NB4 (cell line): Measurements from ENCODE around the gene GLT8D2.

Experiments used
- MYC ChIP-seq: IDR thresholded peaks from 2 replicates; pipeline ENCODE4 v1.6.1; 2011; ENCODE audit warnings: low read depth, low read length
- POLR2A ChIP-seq: IDR thresholded peaks from 2 replicates; pipeline ENCODE4 v1.6.1; 2011; ENCODE audit warnings: mild to moderate bottlenecking; ENCODE audit not compliant: insufficient read length; ENCODE audit errors: extremely low read depth
- TF ChIP-seq, protein P1 (sequence below): IDR thresholded peaks from one replicate; pipeline ENCODE4 v1.5.1; 2012; ENCODE audit warnings: low read depth, low read length
- TF ChIP-seq, protein P2 (sequence below): IDR thresholded peaks from 2 replicates; pipeline ENCODE4 v1.6.1; 2011; ENCODE audit warnings: low read depth, low read length

DNA sequence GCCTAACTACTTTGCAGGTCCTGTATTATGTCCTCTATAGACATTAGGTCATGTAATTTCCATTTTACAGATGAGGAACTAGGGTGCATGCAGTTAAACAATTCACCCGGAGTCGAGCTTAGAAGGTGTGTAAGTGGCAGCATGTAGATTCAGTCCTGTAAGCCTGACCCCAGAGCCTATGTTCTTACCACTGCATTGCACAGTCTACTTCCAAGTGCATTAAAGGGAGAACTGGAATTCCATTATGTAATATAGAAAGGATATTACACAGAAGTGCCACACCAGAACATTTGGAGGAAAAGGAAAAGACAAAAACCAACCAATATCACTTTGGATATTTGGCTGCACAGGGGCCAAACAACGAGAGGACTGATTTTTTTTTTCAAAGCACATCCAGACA lies 1.2 kb downstream of the GLT8D2 start:
- TF ChIP-seq, protein P1, sequence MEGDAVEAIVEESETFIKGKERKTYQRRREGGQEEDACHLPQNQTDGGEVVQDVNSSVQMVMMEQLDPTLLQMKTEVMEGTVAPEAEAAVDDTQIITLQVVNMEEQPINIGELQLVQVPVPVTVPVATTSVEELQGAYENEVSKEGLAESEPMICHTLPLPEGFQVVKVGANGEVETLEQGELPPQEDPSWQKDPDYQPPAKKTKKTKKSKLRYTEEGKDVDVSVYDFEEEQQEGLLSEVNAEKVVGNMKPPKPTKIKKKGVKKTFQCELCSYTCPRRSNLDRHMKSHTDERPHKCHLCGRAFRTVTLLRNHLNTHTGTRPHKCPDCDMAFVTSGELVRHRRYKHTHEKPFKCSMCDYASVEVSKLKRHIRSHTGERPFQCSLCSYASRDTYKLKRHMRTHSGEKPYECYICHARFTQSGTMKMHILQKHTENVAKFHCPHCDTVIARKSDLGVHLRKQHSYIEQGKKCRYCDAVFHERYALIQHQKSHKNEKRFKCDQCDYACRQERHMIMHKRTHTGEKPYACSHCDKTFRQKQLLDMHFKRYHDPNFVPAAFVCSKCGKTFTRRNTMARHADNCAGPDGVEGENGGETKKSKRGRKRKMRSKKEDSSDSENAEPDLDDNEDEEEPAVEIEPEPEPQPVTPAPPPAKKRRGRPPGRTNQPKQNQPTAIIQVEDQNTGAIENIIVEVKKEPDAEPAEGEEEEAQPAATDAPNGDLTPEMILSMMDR, result no peak
- TF ChIP-seq POLR2A (no peak), MYC (no peak)
- TF ChIP-seq, protein P2, sequence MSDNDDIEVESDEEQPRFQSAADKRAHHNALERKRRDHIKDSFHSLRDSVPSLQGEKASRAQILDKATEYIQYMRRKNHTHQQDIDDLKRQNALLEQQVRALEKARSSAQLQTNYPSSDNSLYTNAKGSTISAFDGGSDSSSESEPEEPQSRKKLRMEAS, result no peak
